ENCODE results near the gene DNMT3A. TPM values are rescaled to one million over a fixed set of nuclear protein-coding genes. Genes with fewer than 3 reads are reported as not detected.

Gene DNMT3A
- total RNA-seq, 4 donors from 2014 or later: 14.7 to 40.2 (median 18.3) TPM

GRCh38 chr2:25367296-25367695, 25.6 kb upstream of the DNMT3A start:
- TF ChIP-seq POLR2AphosphoS5 (IDR thresholded peaks at IDR 0.05) (no peak), CTCF (IDR thresholded peaks at IDR 0.05) (no peak), POLR2A (IDR thresholded peaks at IDR 0.05) (no peak), EP300 (IDR thresholded peaks at IDR 0.05) (no peak)
- no peak overlapping the region for H3K4me3 ChIP-seq
- no peaks in the 10 kb centered on the region for H3K36me3 ChIP-seq
- H3K4me1 ChIP-seq: peaks cover 0 to 7% (median 0%) of the 10 kb centered on the region in 3 donors
- H3K27me3 ChIP-seq: no peaks in the 10 kb centered on the region
- H3K27ac ChIP-seq: no peak overlapping the region
- H3K9me3 ChIP-seq: no peaks in the 10 kb centered on the region
- 80% methylated on average over 4 of the region's 9 CpGs; no CpG with 5 or more reads in 1 of the 2 donors for WGBS, 2 donors (ENCODE audit: low coverage in 1 of 2)
- ATAC-seq: no peak

GRCh38 chr2:25366629-25367028, 24.9 kb upstream of the DNMT3A start:
- no peaks in the 10 kb centered on the region for H3K36me3 ChIP-seq
- H3K4me1 ChIP-seq: peaks cover 0 to 11% (median 2%) of the 10 kb centered on the region in 3 donors
- no peak for ATAC-seq
- H3K27me3 ChIP-seq: no peaks in the 10 kb centered on the region
- WGBS, 2 donors (ENCODE audit: low coverage in 1 of 2): 95% methylated on average over 4 of the region's 4 CpGs; no CpG with 5 or more reads in 1 of the 2 donors
- no peak overlapping the region for H3K27ac ChIP-seq
- no peak overlapping the region for H3K4me3 ChIP-seq
- TF ChIP-seq POLR2AphosphoS5 (IDR thresholded peaks at IDR 0.05): no peak
- no peak for TF ChIP-seq EP300 (IDR thresholded peaks at IDR 0.05)
- no peak for TF ChIP-seq POLR2A (IDR thresholded peaks at IDR 0.05)
- TF ChIP-seq CTCF (IDR thresholded peaks at IDR 0.05): no peak
- H3K9me3 ChIP-seq: no peaks in the 10 kb centered on the region

DNA sequence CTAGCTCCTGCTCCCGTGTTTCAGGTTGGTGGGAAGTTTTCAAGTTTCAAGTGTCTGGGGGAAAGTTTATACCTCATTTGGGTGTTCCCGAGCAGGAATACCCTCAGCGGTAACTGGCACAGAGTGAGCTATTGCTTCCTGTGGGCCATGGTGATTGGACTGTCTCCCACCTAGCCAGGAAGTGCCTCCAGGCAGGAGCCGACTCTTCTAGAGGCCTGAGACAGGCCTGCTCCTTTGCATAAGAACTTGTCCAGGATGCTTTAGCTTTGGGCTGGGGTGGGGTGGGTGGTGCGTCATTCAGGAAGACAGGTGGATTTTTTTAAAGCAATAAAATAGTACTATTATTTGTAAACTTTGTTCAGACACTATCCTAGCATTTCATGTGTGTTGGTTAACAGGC, 23.5 kb upstream of the DNMT3A start:
- no peaks in the 10 kb centered on the region for H3K9me3 ChIP-seq
- H3K27ac ChIP-seq: no peak overlapping the region
- no peak overlapping the region for H3K4me3 ChIP-seq
- no peaks in the 10 kb centered on the region for H3K27me3 ChIP-seq
- no peak for ATAC-seq
- peaks cover 0 to 15% (median 4%) of the 10 kb centered on the region in 3 donors for H3K4me1 ChIP-seq
- no peaks in the 10 kb centered on the region for H3K36me3 ChIP-seq
- WGBS, 2 donors (ENCODE audit: low coverage in 1 of 2): 40 to 44% methylated on average over 1 to 2 of the region's 5 CpGs
- TF ChIP-seq EP300 (IDR thresholded peaks at IDR 0.05): no peak
- TF ChIP-seq POLR2A (IDR thresholded peaks at IDR 0.05): no peak
- no peak for TF ChIP-seq POLR2AphosphoS5 (IDR thresholded peaks at IDR 0.05)
- TF ChIP-seq CTCF (IDR thresholded peaks at IDR 0.05): no peak

- Histone ChIP-seq H3K4me1 (peaks cover 0 to 15% (median 4%) of the 10 kb centered on the region in 3 donors), H3K27ac (no peak overlapping the region), H3K36me3 (no peaks in the 10 kb centered on the region), H3K9me3 (no peaks in the 10 kb centered on the region), H3K27me3 (no peaks in the 10 kb centered on the region), H3K4me3 (no peak overlapping the region)
- 67% methylated on average over 1 of the region's 7 CpGs; no CpG with 5 or more reads in 1 of the 2 donors for WGBS, 2 donors (ENCODE audit: low coverage in 1 of 2)
- ATAC-seq: no peak
- TF ChIP-seq POLR2A (IDR thresholded peaks at IDR 0.05): no peak
Observed at GRCh38 chr2:25363733-25364132, 22.0 kb upstream of the DNMT3A start.

DNA sequence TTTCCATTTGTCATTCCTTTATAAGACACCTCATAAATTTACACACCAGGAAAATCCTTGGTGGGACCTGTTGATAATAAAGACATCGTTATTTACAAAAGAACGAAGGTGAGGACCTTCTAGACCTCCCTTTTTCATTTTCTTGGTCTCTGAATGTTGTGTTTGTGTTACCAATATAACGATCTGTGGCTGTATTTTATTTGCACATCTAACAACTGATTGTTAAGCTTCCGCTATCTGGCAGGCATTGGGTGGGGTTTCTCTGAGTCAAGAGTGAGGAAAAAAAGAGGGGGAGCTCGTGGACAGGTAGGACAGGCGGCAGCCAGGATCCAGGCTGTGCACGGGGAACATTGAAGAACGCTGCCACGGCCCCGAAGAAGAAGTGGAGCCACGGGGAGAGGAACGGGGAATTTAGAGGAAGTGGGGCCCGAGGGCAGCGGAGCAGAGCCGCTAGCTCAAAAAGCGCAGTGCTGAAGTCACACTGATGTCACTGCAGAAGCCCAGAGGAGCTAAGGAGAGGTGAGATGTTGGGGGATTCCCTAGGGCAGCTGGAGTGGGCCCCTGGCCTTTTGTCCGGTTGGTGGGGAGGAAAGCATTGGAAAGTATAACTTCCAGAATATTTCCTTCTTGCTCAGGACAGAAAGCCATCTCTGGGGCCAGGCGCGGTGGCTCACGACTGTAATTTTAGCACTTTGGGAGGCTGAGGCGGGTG, 20.9 kb upstream of the DNMT3A start:
- 10 to 40% methylated on average over 2 to 20 of the region's 21 CpGs for WGBS, 2 donors (ENCODE audit: low coverage in 1 of 2)

More for the DNA sequence above, 20.9 kb upstream of the DNMT3A start:
- Histone ChIP-seq H3K27ac (peak overlapping the region in 3 of 4 donors; percentile 49 to 70 (median 70)), H3K27me3 (no peaks in the 10 kb centered on the region), H3K4me3 (peak overlapping the region; percentile 20 to 36), H3K4me1 (peaks cover 0 to 15% (median 4%) of the 10 kb centered on the region in 3 donors), H3K36me3 (no peaks in the 10 kb centered on the region), H3K9me3 (no peaks in the 10 kb centered on the region)
- ATAC-seq: peak; percentile 16
- TF ChIP-seq POLR2A (IDR thresholded peaks at IDR 0.05) (no peak), EP300 (IDR thresholded peaks at IDR 0.05) (no peak), POLR2AphosphoS5 (IDR thresholded peaks at IDR 0.05) (no peak), CTCF (IDR thresholded peaks at IDR 0.05) (no peak)
